Endothelial cell of hepatic sinusoid (primary cell): ENCODE results near the gene TXNRD2.
"Not testable (repeated sequence)": the region's sequence is repeated elsewhere in the genome, so short reads cannot be mapped to it uniquely, and the experiment has no call there.

Experiments
- in situ Hi-C: cut with HindIII; loops from 2 replicates; pipeline ENCODE4 v1.10.0; 2017; ENCODE audit warnings: low sequenced_read_pairs

TXNRD2 gene

GRCh38 chr22:19910180-19910744, 31.4 kb downstream of the TXNRD2 start:
- in situ Hi-C loops = no loop called here

DNA sequence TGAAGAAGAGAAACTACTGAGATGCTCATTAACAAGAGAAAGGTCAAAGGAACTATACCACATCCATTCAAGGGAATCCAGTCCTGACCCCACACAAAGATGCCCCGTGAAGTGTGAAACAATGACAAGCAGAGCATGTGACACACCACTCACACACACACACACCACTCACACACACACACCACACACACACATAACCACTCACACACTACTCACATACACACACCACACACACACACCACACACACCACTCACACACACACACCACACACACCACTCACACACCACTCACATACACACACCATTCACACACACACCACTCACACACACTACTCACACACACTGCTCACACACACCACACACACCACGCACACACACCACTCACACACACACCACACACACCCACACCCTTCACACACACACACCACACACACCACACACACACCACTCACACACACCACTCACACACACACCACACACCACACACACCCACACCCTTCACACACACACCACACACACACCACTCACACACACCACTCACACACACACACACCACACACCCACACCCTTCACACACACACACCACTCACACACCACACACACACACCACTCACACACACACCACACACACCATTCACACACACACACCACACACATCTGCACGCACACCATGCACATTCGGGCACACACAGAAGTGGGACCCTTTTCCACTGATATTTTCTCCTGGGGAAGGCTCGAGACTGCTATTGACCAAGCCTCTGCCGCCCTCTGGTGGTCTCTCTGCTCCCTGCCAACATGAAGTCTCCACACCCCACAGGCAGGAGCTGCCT, 32.1 kb downstream of the TXNRD2 start:
- in situ Hi-C loops = no loop called here

DNA sequence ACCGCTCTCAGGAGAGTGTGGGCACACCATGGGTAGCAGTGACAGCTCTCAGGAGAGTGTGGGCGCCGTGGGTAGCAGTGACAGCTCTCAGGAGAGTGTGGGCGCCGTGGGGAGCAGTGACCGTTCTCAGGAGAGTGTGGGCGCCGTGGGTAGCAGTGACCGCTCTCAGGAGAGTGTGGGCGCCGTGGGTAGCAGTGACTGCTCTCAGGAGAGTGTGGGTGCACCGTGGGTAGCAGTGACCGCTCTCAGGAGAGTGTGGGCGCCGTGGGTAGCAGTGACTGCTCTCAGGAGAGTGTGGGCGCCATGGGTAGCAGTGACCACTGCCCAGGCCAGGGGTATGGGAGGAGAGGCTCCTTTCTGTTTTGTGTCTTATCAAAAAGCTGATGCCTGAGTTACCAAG, 33.7 kb downstream of the TXNRD2 start:
- in situ Hi-C loops = not testable (repeated sequence)

- in situ Hi-C loops = not testable (repeated sequence)
Measured at GRCh38 chr22:19906864-19907263, 34.8 kb downstream of the TXNRD2 start.

GRCh38 chr22:19905347-19906276, 36.0 kb downstream of the TXNRD2 start:
- in situ Hi-C loops = no loop called here

DNA sequence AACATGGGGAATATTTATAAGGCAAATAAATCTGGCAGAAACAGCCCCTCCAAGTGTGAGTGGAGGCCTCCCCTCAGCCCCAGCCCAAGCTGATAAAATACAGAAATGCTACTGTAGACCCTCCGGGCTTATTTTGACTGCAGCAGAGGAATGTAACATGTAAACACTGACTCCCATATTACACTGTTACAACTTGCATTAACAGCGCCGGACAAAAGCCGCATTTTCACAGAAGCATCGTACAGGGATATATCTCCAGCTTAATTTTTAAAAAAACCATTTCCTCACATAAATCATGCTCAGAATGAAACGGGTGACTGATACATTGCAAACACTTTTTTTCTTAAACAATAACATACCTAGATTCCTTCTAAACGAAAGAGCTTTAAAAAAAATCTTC, 36.7 kb downstream of the TXNRD2 start:
- in situ Hi-C loops = no loop called here

DNA sequence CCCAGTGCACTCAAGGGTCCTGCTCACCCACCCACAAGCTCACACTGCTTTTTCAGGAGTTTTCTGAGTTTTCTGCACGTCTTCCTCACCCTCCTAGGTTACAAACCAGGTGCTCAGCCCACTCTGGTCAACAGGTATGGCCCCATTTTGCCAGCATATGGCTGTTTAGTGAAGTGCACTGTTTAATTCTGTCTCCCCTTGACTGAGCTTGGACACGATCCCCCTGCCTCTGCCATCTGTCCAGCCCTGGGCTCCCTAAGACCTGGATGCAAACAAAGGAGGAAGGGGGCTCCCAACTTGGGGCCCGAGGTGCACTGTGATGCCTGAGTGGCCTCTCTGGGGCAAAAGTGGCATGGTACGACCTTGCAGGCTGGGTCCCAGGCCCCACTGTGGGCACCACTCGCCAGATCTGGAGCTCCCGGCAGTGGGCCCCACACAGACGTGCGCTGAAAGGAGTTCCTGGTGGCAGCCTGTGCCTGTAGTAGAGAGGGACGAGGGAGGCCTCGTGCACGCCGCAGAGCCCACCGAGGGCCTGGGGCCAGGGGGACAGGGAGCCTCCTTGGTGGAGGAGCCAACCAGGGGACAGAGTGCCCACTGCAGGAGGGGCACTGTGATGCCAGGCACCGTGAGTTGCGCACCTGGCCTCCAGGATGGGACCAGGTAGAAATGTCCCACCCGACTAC, 37.3 kb downstream of the TXNRD2 start:
- in situ Hi-C loops = no loop called here

DNA sequence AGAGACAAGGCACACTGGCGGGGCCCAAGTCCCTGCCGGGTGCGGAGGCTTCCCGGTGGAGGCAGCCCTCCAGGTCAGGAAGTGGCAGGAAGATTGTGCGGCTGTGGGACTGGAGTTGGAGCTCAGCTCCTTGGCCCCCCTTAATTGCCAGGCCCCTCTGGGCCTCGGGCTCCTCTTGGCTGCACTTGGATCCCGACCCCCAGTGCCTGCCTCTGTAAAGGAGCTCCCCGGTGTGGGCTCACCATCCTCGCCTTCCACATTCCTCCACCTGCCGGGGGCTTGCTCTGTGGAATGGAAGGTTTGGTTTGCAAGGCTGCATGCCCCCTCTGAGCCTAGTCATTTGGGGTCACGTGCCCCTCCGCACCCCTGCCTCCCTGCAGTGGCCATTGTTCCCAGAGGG, 38.1 kb downstream of the TXNRD2 start:
- in situ Hi-C loops = no loop called here

DNA sequence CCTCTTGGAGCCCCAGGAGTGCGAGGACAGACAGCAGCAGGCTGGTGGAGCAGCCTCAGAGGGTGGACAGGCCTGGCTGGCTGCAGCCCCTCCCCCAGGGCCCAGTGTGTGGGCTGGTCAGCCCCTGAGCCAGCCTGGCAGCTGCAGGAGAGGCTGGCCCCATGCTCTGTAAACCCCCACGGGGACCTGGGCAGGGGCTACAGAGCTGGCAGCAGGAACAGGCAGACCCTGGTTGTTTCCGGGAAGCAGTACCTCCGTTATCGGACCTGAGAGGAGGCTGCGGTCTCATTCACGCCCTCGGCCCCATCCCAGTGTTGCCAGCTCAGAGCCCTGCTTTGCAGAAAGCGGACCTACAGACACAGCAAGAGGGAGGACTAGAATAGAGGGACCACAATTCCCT, 38.6 kb downstream of the TXNRD2 start:
- in situ Hi-C loops = no loop called here

DNA sequence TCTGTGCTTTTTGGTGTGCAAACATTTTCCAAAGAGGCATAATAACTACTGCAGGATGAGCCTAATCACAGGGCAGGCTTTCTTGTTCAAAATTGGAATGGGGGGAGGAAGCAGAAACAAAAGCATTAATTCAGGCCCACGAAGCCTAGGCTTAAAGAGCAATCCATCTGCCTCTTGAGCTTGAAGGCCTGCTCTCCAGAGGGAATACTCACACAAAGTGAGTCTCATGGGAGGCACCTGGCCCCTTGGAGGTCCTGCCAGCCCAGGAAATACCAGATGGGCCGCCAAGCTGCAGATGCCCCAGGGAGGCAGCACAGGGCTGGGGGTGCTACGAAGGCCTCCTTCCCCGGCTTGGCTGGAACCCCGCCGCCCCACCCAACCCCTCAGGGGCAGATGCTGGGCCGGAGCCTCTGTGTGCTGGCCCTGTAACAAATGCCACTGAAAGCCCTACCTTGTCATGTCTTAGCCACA, 39.3 kb downstream of the TXNRD2 start:
- in situ Hi-C loops = no loop called here

- in situ Hi-C loops = no loop called here
Measured at GRCh38 chr22:19901577-19902244, 39.9 kb downstream of the TXNRD2 start.

DNA sequence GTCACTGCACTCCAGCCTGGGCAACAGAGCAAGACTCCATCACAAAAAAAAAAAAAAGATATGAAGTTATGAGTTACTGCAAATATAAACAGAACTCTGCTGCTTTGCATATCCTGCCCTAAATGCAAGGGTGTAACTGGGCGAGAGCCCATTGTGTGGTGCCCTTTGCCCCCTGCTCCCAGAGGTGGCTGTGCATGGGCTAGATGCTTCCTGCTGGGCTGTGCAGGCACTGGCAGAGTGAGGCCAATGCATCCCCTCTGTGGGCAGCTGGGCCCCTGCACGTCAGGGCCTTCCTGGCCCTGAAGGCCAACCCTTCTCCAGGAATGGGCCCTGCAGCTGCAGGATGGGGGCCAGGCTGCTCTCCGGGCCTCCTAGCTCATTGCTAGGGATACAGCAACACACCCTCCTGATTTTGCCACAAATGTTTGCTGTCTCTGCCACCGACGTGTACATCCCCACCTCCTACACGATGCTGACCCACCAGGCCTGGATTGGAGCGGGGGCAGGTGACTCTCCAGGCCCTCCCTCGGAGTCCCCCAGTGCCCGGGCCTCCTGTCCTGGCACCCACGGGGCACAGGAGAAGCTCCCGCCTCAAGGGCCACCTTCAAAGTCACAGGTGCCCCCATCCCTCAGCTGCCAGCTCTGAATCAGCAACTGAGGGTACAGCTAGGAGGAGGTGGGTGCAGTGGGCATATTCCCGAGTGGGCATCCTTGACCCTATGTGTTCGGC, 40.7 kb downstream of the TXNRD2 start:
- in situ Hi-C loops = no loop called here

DNA sequence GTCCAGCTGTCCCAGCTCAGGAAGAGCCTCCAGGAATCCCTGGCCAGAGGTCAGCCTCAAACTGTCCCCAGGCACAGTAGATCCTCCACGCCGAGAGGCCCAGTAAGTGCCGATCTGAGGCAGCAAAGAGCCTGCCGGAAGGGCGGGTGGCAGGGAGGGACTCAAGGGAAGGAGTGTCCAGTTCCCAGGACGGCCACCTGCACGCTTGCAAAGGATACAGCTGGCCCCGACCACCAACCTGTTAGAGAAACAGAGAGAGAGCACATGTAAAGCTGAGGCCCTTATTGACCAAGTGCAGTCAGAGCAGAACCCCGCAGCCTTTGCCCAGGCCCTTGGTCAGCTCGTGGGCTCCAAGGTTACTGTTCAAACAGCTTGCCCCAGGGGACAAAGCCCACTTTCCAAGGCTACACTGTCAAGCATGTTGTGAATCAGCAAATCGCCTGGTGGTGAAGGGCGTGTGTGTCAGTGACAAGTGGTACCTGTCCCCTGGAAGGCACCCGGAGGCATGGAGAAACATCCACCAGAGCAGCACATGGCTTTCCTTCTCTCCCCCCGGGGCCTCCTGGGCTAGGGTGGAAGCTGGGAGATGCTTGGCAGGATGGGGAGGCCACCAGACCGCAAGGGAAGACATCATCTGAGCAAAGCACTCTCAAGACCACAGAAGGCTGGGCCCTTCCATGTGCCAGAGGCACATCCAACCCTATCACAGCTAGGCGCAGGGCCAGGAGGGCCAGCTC, 42.6 kb downstream of the TXNRD2 start:
- in situ Hi-C loops = no loop called here

- in situ Hi-C loops = no loop called here
Measured at GRCh38 chr22:19898145-19898544, 43.5 kb downstream of the TXNRD2 start.

DNA sequence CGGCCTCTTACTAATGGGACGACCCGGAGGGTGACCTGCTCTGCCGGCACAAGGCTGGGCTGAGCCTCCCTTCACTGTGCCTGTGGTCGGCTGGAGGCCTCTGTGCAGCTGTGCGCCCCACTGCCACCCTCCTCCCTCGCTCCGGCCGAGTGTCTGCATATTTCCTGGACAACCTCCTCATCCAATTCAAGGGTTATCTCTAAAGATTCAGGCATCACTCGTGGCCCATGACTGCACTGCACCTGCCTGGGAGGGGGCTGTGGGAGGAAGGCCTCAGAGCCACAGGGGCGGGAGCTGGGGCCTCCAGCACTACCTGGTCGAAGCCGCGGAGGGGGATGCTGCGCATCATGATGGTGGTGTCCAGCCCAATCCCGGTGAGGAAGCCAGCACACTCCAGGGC, 43.9 kb downstream of the TXNRD2 start:
- in situ Hi-C loops = no loop called here

DNA sequence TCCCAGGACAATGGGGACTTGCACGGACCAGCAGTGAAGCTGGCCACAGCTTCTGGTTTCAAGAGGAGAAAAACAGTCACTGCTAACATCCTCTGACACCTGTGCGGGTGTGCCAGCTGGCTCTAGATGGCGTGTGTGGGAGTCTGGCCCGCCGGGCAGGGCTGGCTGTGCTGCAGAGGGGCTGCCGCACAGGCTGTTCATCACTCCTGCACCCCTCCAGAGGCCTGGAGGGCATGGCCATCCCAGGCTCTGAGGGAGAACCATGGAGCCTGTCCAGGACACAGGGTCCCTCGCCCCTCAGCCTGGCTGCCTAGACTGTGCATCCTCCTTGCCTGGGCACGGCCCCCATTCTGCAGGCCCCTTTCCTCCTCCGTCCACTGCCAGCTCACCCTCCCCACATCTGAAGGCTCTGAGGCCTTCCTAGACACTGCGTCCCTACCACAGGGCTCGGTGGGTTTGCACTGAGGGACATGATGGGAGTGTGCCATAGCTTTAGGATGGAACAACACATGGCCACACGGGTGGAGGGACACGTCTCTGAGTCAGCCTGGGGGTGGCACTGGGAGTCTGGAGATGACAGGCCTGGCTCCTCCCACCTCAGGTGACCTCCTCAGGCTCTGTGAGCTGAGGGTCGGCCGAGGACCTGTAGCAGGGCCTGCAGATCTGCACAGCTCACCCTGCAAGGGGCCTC, 44.8 kb downstream of the TXNRD2 start:
- in situ Hi-C loops = no loop called here

DNA sequence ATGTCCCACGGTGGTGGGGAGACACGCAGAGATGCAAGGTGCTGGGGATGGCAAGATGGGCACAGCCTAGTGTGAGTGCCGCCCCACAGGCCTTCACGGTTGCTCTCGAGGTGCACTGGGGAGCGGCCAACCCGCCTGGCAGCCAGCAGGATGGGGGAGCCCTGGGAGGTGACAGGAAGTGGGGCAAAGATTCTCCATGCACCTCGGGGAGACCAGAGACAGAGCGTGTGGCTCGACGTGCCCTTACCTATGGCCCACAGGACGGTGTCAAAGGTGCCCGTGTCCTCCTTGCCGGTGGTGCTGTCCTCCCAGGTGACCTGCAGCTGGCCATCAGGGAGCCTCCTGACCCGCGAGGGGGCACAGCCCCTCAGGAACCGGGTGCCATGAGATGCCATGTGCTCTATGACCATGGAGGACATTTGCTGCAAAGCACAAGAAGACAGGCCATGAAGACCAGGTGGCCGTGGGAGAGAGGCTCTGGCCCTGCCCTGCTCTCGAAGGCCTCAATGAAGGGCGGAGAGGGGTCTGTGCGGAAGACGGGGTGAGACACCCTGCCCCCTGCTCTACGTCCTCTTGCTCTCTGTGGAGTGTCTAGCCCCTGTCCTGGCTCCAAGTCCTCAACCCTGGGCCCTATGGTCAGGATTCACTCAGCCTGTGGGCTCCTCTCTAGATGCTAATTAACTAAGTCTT, 46.3 kb downstream of the TXNRD2 start:
- in situ Hi-C loops = no loop called here

GRCh38 chr22:19893363-19893762, 48.3 kb downstream of the TXNRD2 start:
- in situ Hi-C loops = loop anchor here (5.0 kb wide), 2 partner anchors 39 to 81 kb away; no protein-coding TSS in a partner anchor
